NCI-H1436 treated with DMSO at 0.1 percent for 48 hours (cell line): ENCODE data around the gene DEF6.

Experiments
- DNase-seq: peaks from one replicate; lab custom pipeline; 2025; lab: John Stamatoyannopoulos, UW

The DEF6 gene, protein sequence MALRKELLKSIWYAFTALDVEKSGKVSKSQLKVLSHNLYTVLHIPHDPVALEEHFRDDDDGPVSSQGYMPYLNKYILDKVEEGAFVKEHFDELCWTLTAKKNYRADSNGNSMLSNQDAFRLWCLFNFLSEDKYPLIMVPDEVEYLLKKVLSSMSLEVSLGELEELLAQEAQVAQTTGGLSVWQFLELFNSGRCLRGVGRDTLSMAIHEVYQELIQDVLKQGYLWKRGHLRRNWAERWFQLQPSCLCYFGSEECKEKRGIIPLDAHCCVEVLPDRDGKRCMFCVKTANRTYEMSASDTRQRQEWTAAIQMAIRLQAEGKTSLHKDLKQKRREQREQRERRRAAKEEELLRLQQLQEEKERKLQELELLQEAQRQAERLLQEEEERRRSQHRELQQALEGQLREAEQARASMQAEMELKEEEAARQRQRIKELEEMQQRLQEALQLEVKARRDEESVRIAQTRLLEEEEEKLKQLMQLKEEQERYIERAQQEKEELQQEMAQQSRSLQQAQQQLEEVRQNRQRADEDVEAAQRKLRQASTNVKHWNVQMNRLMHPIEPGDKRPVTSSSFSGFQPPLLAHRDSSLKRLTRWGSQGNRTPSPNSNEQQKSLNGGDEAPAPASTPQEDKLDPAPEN

DNA sequence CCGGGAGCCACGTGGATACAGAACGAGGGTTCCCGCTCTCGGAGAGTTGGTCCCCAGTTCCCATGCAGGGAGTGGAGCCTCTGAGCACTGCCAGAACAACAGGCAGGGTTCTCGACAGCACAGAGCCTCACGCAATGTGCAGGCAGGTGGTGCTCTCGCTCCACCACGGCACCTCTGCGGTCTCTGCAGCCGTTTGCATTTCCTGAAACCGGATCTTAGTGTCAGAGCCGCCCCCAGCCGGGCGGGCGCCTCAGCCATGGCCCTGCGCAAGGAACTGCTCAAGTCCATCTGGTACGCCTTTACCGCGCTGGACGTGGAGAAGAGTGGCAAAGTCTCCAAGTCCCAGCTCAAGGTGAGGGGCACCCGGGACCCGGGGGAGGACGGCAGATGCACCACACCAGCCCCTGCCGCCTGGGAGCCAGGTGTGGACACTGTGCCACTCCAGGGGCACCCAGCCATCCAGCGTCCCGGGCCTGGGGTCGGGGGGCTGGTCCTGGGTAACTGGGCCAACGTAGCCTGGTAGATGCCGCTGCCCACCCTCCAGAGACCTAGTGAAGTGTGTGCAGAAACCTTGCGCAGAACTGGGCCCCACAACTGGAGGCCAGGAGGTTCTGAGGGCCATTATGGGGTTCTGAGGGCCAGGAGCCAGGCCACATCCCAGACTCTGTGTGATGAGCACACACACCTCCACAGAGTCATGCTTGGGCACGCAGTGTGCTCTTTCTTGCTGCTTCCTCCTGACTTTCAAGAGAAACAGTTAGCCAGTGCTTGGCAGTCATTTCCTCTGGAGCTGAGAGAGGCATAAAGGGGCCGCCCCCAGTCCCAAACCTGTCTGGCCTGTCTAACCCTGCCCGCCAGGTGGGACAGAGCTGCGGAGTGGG, at the start of gene DEF6:
DEF6 (plus strand) TSS at position 218 of the 881 bp plus-strand sequence; CDS start at position 257, 39 bp downstream.
- peak; percentile 61 for DNase-seq

DNA sequence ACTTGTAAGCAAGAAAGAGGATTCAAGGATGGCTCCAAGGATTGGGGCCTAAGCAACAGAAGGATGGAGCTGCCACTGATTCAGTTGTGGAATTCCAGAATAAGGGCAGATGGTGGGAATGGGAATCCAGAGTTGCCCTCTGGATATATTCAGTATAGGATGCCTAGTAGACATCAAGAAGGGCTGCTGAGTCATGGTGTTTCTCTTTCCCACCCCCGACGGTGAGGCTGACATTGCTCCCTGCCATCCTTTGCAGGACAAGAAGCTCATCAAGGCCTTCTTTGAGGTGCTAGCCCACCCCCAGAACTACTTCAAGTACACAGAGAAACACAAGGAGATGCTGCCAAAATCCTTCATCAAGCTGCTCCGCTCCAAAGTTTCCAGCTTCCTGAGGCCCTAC, 49.3 kb upstream of the DEF6 start:
- no peak for DNase-seq

DNA sequence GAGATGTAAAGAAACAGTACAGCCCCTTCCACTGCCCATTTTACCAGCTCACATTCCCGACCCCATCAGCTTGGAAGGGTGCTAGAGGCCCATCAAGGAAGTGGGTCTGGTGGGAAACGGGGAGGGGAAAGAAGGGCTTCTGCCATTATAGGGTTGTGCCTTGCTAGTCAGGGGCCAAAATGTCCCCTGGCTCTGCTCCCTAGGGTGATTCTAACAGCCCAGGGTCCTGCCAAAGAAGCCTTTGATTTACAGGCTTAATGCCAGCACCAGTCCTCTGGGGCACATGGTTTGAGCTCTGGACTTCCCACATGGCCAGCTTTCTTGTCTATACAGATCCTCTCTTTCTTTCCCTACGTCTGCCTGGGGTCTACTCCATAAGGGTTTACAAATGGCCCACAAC, 48.7 kb upstream of the DEF6 start:
- no peak for DNase-seq

DNA sequence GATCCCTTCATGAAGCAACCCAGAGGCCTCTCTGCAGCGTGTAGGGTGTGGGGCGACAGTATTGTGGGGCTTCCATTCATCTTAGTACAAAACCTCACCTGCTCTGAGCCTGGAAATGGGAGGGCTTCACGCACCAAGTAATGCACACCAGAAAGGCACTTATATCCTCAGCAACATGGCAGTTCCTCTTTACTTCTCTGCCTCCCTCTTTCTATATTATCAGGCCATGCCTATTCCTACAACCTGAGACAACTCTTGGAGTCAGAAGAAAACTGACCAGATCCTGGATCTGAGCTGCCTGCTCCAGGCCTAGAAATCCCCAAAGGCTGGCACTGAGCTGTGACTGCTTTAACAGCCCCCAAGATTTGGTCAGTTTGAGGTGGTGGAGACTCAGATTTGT, 45.7 kb upstream of the DEF6 start:
- DNase-seq, result no peak

DNA sequence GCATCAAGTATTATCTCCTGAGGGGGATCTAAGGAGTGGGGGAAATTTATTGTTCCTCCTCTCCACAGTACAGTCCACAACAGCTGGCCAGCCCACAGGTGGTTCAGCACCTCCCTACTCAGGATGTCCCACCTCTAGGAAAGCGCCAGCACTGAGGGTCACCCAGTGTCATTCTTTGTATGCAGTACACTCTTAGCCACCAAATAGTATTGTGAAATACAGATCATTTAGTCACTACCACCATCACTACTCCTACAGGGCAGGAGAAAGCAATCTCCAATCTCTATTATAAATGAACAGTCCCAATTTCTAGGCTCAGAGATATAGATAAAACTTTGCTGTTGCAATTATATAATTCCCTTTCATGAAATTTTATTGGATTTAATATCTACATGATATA, 44.4 kb upstream of the DEF6 start:
- no peak for DNase-seq

DNA sequence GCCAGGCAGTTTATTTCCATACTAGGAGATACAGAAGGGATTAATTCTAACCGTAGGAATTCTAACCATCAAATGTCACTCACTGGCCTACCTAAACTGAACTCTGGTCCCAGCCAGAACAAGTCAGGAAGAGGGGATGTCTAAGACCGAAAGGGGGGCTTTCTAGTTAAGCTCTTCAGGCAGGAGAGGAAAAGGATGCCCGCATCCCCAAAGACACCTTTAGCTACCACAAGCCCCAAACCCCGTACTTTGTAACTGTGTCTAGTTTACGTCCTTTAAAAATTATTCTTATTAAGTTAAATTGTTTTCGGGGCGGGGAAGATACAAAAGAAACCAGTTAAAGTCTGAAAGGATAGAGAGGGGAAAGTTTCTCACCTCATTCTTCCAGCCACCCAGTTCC, 39.3 kb upstream of the DEF6 start:
- DNase-seq, result no peak

DNA sequence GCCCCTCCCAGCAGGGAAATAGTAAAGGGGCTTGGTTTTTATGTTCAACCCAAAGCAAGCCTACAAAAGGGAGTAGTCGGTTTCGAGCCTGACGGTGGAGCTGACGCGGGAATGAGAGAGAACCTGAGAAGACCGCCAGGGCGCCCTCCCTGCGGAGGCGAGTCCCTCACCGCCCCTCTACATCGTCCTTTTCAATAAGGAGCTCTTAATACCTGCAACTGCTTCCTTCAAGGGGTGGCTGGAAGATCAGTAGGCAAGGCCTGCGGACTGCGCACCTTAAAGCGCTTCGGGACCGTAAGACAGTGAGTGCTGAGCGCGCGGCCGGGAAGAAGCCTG, 38.8 kb upstream of the DEF6 start:
- DNase-seq, result no peak

DNA sequence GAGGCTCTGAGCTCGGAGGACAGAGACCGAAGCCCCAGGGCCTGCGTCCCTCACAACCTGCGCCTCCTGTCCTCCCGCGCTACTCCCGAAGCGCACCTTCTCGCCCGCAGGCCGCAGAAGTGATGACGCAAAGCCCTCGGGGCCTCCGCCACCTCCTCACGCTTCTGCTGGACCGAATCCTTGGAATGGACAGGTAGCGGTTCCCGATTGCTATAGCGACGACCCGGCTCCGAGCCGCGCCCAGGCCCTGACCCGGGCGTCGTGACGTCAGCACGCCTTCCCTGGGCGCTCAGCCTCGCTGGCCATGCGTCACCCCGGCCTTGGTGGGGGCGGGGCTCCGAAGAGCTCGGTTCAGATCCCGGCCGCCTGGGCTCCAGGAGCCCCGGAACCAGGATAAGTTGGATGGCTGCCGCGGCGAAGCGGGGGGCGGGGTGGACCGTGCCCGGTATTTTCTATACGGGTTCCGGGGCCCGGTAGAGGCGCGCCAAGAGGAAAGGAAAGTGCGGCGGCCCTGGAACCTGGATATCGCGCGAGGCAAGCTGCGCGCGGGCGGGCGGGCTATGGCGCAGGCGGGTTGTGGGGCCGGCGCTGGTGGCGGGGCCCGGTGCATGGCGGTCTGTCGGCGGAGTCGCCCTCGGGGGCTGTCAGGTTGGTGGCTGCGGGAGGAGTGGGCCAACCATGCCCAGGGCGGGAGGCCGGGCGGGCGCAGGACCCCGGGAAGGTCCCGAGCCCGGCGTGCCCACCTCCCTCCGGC, 38.2 kb upstream of the DEF6 start, which contains the start of gene ZNF76:
ZNF76 (plus strand) TSS at position 542 of the 754 bp plus-strand sequence. CDS start 21,417 bp downstream, outside the sequence.
- peak; percentile 70 for DNase-seq

DNA sequence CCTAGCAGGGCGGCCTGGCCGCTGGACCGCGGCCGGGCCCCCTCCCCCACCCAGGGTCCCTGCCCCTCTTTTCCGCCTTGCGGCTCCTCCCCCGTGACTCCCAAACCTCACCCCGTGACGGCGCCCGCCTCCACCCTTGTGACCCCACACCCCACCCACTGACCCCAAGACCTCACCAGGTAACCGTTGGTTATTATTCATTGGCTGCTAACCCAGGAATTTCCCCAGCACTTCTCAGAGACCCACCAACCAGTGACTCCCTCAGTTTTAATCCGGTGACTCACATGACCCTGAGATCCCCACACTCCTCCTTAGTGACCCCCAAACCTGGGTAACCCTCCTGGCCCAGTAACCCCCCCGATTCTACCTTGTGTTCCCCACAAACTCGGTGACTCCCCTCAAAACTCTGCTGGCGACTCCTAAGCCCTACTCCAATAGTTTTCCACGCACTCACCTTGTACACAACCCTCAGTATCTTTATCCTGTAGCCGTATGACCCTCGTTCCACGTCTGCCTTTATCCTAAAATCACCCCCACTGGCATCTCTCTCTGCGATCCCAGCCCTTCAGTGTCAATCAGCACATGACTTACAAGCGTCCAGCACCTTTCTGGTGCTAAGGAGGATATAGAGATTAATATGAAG, 37.5 kb upstream of the DEF6 start:
- DNase-seq, result no peak

DNA sequence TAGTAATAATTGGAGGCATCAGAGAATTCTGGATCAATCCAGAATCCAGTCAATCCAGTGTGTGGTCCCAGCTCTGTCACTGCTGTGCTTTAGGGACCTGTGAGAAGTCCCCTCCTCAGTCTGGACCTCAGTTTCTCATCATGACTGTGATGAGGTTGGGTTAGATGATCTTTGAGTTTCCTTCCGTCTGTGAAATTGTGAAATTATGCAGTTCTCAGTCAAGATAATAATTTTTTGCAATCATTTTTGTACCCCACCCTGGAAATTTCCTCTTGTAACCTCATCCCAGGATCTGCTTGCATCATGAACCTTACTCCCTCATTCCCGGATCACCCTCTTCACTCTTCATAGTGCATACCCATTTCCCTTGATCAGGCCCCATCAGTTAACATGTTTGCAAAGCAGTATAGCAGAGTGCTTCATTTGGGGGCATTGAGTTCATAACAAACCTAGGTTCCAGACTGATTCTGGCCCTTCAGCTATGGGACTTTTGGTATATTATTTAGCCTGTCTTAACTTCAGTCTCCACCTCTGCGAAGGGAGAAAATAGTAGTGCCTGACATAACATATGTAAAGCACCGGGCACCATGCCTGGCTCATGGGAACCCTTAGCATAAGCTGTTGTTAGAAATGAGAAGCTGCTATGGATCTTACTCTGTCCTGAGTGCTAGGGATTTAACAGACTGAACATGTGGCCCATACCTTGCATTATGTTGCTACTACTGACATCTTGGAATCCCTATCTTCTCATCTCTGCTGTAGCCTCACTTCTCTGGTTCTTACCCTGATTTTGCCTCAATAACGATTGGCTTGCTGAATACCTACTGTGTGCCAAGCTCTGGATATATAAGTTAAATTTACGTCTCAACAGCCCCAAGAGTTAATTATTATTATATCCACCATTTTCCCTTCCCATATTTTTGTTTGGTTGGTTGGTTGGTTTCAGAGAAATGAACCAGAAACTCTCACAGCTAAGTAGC, 36.7 kb upstream of the DEF6 start:
- no peak for DNase-seq

DNA sequence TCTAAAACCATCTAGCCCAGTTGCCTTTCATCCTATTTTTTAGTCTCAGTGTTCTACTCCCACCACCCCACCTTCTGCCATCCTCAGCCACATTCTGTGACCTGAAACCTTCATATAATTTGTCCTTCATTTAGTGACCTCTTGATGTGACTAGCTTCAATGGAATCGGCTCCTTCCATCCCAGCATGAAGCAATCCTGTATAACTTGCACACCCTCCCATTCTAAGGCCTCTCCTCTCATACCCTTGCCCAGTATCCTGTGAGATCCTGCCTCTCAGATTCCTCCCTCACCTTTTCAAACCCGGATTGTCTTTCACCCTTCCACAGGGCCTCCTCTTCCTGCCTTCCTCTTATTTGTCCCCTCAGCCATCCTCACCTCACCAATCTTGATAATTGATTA, 35.0 kb upstream of the DEF6 start:
- no peak for DNase-seq

DNA sequence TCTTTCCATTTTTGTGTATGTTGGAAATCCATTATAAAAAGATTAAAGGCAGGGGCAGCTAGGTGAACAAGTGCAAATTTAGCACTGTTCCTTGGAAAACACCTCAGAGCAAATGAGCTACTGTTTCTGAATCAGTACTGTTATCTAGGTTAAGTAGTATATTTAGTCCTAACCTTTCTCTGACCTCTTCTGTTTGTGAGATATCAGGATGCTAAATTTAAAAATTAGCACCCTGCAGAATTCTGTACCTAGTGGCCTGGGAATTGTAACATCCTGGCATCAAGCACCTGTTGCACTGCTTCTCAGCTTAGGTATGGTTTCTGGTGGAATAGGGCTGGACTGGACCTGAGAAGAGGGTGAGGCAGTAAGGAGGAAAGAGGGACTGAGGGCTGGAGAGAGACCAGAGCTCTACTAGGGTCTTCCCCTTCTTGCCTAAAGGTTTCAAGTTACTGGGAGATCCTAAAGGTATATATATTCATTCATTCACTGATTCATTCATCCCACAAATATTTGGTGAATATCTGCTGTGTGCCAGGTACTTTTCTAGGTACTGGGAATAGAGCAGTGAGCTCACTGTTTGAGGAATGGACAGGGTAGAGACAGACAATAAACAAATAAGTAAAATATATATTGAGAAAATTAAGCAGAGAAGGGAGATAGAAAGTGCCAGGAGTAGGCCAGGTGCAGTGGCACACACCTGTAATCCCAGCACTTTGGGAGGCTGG, 32.9 kb upstream of the DEF6 start:
- DNase-seq, result no peak

DNA sequence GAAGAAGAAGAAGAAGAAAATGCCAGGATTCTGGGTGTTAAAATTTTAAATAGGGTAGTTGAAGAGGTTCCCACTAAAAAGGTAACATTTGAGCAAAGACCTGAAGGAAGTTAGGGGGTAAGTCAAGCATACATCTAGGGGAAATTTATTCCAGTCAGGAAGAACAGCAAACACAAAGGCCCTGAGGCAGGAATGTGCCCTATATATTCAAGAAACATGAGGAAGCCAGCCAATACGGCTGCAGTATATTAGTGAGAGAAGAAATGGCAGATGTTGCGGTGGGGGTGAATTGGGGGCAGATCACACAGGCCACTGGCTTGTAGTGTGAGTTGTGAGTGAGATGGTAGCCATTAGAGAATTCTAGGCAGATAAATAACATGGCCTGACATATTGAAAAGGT, 32.1 kb upstream of the DEF6 start:
- DNase-seq, result no peak

DNA sequence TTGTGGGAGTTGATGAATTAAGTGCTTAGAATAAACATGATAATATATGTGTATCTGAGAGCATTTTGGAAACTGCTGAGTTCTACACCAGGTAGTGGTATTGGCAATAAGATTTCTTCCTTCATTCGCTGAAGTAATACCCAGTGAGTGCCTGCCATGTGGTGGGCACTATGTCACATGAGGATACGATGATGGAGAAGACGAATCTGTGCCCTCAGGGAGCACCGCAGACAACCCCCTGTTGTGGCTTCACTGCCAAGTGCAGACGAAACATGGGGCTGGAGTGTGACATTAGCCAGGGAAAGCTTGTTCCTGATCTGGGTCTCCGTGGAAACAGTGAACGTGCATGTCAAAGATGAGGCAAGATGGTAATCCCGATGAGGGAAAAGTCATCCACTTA, 30.2 kb upstream of the DEF6 start:
- DNase-seq, result no peak

DNA sequence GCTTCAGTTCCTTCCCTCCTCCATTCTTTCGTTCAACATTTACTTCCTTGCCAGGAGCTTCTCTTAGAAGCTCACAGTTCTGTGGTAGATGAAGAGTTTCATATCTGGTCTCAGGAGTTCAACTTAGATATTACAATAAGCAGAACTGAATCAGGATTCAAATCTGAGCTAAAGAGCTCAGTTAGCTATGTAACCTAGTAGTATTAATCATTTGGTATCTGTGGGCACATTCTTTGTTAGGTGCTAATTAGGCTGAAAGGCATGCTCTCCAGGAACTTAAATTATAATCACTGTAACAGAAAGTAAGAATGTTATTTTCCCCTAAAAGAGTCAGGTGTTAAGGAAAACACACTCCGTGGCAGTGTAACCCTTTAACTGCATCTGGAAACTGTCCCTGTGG, 29.7 kb upstream of the DEF6 start:
- DNase-seq, result no peak

DNA sequence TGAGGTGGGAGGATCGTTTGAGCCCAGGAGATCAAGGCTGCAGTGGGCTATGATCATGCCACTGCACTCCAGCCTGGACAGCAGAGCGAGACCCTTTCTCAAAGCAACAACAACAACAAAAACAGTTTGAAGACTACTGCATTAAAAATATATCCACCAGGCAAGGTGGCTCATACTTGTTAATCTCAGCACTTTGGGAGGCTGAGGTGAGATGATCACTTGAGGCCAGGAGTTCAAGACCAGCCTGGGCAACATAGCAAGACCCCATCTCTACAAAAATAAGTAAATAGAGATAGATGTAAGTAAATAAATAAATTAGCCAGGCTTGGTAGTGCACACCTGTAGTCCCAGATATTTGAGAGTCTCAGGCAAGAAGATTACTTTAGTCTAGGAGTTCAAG, 25.6 kb upstream of the DEF6 start:
- no peak for DNase-seq

DNA sequence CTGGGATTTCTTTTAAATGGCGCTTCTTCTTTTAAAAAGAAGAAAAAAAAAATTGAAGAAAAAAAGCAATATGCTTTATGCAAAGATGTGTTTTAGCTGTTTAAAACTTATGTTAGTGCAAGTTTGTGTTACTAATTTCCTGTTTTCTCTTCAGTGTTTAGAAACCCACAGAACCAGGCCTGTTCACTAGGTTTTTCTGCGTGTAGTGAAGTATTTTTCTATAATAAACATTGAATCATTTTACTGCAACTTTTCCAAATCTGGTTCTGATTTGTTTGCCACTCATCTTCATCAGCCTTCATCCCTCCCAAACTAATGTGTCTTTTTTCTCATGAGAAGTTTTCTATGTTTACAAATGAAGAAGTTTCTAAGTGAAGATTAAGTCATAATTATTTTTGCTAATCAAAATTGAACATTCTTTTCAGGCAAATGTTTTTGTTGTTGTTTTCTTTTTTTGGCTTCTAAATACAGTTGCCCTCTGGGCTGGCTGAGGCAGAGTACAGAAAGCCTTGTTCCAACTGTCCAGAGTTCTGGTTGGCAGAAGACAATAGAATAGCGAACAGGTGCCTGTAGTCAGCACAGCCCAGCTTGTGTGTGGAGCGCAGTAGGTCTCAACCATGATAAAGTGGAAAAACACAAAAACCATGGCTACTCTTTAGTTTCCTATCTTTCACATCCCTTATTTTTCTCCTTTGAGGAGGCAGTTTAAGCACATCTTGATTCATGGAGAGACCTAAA, 23.6 kb upstream of the DEF6 start:
- DNase-seq, result no peak

DNA sequence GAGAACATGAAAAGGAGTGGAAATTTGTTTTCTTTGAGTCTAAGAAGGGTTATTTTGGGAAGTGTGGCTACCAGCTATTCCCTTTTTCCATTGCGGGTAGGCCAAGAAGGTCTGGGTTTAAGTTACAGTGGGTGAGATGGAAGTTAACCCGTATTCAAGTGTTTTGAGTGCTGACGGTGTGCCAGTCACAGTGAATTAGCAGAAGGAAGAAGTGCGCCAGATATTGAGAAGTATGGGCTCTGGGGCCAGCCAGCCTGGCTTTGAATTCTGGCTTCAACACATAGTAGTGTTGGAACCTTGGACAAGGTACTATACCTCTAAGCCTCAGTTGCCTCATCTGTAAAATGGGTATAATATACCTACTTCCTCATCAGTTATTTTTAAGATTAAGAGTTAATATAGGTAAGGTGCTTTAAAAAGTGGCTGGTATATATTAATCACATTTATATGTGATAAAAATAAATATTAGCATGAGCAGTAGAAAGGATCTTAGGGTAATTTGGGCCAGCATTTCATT, 21.8 kb upstream of the DEF6 start:
- no peak for DNase-seq

DNA sequence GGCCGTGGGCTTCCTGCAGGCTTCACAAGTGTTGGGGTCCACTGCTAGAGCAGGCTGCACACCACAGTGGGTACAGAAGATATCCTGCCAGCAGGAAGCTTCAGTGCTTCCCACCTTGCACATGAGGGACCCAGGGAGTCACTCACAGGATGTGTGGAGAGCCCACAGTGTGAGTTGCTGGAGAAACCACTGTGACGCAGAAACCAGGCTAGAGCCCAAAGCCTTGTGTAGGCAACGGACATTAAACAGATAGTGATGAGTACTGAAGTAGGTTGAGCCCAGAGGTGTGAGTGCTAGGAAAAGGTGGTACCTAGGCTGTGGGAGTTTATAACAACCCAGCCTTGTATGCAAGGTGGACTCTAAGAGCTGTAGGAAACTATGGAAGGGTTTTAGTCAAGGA, 18.9 kb upstream of the DEF6 start:
- no peak for DNase-seq
